ENCODE measurements around the gene ADCY6.

Gene ADCY6

DNA sequence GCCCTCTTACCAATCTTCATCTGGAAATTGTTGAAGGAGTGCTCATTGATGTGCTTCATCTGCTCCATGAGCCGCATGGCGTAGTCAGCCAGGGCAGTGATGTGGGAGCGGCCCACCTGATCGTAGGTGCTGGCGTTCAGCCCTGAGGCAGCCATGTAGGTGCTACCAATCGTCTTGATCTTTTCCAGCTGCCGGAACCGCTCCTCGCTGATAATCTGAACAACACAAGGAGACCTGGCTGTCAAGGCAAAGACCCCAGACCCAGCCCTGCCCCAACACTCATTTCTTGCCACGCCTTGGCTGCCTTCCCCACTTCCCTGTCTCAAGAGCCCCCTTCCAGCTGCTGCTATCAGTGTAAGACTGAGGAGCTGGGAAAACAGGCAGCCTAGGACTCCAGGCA is 18.1 kb downstream of the ADCY6 start:
- ChIA-PET POLR2A (ENCODE audit: low non-redundant PET) (no interaction called here), CTCF (interaction anchor here (1.1 kb wide), 1 partner anchor 26 kb away, joined by 3 read pairs; no protein-coding TSS in a partner anchor)
- DNase-seq (ENCODE audit: low spot score), result no peak
- TF ChIP-seq, protein P1, sequence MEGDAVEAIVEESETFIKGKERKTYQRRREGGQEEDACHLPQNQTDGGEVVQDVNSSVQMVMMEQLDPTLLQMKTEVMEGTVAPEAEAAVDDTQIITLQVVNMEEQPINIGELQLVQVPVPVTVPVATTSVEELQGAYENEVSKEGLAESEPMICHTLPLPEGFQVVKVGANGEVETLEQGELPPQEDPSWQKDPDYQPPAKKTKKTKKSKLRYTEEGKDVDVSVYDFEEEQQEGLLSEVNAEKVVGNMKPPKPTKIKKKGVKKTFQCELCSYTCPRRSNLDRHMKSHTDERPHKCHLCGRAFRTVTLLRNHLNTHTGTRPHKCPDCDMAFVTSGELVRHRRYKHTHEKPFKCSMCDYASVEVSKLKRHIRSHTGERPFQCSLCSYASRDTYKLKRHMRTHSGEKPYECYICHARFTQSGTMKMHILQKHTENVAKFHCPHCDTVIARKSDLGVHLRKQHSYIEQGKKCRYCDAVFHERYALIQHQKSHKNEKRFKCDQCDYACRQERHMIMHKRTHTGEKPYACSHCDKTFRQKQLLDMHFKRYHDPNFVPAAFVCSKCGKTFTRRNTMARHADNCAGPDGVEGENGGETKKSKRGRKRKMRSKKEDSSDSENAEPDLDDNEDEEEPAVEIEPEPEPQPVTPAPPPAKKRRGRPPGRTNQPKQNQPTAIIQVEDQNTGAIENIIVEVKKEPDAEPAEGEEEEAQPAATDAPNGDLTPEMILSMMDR (conservative IDR thresholded peaks at IDR 0.05; ENCODE audit: low read depth), result no peak
- H3K27ac ChIP-seq, result 0 out of 2 replicates have a peak overlapping the region, but pooled peaks have one; percentile 4

DNA sequence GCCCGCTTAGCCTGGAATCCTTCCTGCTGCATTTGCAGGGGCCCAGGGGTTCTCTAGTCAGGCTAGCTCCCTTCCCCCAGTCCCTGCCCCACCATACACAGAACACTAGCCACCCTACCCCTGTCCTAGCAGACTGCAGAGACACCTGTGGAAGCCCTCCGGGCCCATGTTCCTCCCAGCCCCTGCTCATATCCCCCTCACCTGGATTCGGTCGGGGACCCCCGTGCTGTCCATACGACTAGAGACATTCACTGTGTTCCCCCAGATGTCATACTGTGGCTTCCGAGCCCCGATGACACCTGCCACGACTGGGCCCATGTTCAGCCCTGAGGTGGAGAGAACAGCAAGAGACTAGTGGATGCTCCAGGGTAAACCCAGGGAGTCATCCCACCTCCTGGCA is 20.2 kb downstream of the ADCY6 start:
- POLR2A ChIA-PET (ENCODE audit: low non-redundant PET), result interaction anchor here (0.6 kb wide), 1 partner anchor 262 kb away, joined by 11 read pairs; no protein-coding TSS in a partner anchor
- CTCF ChIA-PET, result interaction anchor here (0.7 kb wide), 1 partner anchor 15 kb away, joined by 3 read pairs; no protein-coding TSS in a partner anchor
- TF ChIP-seq, protein P1 (conservative IDR thresholded peaks at IDR 0.05; ENCODE audit: low read depth), result no peak

DNA sequence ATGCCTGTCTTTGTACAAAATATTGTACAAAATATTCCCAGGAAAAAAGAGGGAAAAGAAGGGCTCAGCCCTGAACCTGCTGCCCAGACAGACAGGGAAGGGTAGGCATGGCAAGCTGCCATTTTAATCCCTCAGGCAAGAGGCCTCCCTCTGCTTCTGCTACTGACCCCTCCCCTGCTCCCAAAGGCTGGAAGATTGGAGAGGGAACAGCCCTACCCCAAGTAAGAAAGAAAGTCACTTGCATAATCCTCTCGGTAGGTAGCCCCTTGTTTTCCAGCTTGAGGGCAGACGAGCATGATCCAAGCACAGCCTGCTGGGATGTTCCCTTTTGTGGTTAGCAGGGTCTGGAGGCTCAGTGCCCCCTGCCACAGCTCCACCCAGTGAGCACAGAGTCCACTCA is 20.7 kb downstream of the ADCY6 start:
- CTCF ChIA-PET, result interaction anchor here (0.6 kb wide), 1 partner anchor 44 kb away, joined by 3 read pairs; no protein-coding TSS in a partner anchor
- TF ChIP-seq, protein P1 (conservative IDR thresholded peaks at IDR 0.05; ENCODE audit: low read depth), result no peak
- no peak for DNase-seq (ENCODE audit: low spot score)
- H3K27ac ChIP-seq, result peak overlapping the region; percentile 51
- POLR2A ChIA-PET (ENCODE audit: low non-redundant PET), result no interaction called here

More for the DNA sequence above, 20.2 kb downstream of the ADCY6 start:
- no peak for DNase-seq (ENCODE audit: low spot score)
- H3K27ac ChIP-seq, result peak overlapping the region; percentile 51; the same call in 1 of the 2 replicates

DNA sequence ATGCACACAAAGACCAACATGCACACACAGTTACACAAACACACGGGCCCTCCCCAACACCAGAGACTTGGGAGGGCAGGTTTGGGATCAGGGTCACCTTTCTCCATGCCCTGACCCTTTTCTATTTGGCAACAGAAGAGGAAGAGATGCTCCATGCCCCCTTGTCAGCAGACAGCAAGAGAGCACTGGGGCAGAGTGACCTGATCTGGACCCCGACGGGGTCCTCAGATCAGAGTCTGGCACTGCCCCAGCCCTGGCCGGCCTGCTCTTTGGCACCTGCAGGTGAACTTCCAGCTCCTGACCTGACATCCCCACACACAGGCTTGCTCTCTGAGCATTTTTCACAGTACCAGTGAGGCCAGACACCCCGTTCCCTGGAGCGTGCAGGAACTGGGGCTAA is 21.4 kb downstream of the ADCY6 start:
- peak overlapping the region; percentile 51 for H3K27ac ChIP-seq
- ChIA-PET CTCF (no interaction called here), POLR2A (ENCODE audit: low non-redundant PET) (interaction anchor here (0.6 kb wide), 1 partner anchor 32 kb away, joined by 4 read pairs; no protein-coding TSS in a partner anchor)
- TF ChIP-seq, protein P1 (conservative IDR thresholded peaks at IDR 0.05; ENCODE audit: low read depth), result no peak
- no peak for DNase-seq (ENCODE audit: low spot score)

DNA sequence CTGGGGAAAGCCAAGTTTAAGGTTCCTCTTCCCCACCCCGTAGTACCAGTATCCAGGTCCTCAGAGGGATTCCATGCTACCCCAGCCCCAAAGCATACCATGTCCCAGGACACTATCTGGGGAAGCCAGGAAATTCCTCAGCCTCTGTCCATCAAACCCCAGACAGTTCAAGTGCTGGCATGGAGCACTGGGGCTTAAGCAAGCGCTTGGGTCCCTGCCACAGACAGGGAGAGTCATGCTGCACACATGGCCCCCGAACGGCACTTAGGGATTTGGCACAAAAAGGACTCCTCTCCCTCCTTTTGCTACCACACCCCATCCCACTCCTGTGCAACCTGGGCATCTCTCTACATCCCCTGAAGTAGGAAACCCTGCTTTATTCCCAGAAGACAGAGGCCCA is 21.8 kb downstream of the ADCY6 start:
- TF ChIP-seq, protein P1 (conservative IDR thresholded peaks at IDR 0.05; ENCODE audit: low read depth), result no peak
- CTCF ChIA-PET, result interaction anchor here (1.1 kb wide), 1 partner anchor 22 kb away, joined by 4 read pairs; the partner anchor contains the start of gene ADCY6
- H3K27ac ChIP-seq, result peak overlapping the region; percentile 51
- POLR2A ChIA-PET (ENCODE audit: low non-redundant PET), result interaction anchor here (0.6 kb wide), 1 partner anchor 32 kb away, joined by 4 read pairs; no protein-coding TSS in a partner anchor
- DNase-seq (ENCODE audit: low spot score), result no peak

DNA sequence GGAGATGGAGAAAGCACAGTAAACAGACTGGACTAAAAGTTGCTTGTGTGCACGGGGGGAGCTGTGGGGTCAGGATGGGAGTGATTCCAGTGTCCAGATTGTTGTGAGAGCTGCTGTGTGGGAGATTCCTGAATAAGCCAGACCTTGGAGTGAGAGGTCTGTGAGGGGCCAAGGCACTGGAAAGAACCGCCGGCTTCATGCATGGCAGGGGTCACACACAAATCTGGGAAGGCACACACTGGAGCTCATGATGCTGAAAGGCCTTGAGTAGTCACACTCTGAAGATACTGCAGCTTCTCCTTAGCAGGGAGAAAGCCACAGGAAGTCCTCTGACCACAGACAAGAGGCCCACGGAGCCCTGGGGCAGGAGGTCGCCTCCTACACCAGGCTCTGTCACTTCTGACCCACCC is 23.1 kb downstream of the ADCY6 start:
- POLR2A ChIA-PET (ENCODE audit: low non-redundant PET), result no interaction called here
- TF ChIP-seq, protein P1 (conservative IDR thresholded peaks at IDR 0.05; ENCODE audit: low read depth), result no peak
- CTCF ChIA-PET, result interaction anchor here (1.1 to 1.2 kb wide), 2 partner anchors 12 to 23 kb away, joined by 4 read pairs; partner anchors contain the start of gene ADCY6
- peak overlapping the region; percentile 51 for H3K27ac ChIP-seq
- DNase-seq (ENCODE audit: low spot score), result no peak

All from RWPE1 (cell line).